Stimulated activated CD4-positive, alpha-beta T cell treated with anti-CD3 and anti-CD28 coated beads, TNF-alpha, amount 100 ng/mL, for 24 hours (primary cell): Measurements from ENCODE around the gene LIAS.
"Not testable (repeated sequence)": the region's sequence is repeated elsewhere in the genome, so short reads cannot be mapped to it uniquely, and the experiment has no call there.

Experiments
- DNase-seq, 3 experiments: peaks; one replicate each; pipeline ENCODE4 v3.0.0-alpha.2; 2020; ENCODE audit warnings: low read depth in 3 of 3

The LIAS gene

DNA sequence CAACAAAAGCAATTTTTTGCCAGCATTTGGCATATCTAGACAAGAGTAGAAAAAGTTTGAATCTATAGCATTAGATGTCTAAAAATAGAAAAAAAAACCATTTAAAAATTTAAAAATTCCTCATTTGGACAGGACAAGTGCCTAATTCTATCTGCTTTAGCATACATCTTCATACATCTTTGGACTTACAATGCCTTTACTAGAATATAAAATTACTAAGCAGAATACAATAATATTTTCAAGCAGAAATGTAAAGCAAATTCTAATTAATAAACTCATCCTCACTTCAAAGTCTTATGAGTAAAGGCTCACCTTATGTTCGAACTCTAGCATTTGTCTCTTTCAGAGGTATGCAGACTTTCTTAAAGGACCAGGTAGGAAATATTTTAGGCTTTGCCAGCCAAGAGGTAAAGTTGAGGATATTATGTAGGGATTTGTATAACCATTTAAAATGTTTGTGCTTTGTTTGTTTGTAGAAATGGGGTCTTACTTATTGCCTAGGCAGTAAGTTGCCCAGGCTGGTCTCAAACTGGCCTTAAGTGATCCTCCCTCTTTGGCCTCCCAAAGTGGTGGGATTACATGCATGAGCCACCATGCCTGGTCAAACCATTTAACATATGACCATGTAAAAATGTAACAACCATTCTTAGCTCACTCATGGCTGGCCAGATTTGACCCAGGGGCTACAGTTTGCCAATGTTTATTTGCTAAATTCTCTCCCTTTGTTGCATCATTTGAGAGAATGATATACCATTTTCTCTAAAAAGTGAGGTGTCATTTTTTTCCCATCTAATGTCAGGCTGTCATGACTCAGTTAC, 39.3 kb downstream of the LIAS start:
- DNase-seq: no peak

DNA sequence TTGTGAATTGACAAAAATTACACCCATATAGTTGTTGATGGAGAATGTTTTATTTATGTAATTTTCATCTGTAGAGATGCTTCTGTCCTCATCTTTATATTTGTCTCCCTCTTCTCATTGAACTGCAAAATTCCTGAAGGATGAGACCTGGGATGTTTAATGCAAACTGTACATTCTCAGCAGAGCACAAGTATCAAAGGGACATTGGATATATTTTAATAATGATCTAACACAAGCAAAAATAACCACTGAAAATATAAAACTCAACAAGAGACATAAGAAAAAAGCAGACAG, 39.8 kb downstream of the LIAS start:
- no peak for DNase-seq

DNA sequence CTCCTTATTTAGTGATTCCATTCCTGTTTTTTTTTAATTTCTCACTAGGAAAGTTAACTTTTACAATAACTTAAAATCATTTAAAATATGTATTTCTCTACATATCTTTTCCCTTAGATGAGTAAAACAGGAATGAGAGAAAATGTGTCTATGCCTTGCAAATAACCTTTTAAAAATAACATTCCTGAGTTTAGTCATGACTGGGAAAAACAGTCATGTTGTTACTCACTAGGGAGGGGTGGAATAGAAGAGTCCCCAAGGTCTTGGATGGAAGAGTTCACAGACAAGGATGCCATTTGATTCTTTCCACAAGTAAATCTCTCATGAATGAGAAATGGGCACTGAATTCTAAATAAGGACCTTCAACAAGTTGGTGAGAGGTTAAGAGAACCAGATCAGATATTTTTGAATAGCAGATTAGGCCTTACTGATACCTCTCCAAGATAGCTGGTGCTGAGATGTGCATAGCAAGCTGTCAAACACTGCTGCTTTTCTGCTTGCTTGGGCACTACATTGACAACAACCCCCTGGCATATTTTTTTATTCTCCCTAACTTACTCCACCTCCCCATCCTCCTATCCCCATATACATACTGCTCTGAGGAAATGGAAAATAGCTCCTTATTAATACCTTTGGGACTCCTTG, 43.3 kb downstream of the LIAS start:
- no peak for DNase-seq

DNA sequence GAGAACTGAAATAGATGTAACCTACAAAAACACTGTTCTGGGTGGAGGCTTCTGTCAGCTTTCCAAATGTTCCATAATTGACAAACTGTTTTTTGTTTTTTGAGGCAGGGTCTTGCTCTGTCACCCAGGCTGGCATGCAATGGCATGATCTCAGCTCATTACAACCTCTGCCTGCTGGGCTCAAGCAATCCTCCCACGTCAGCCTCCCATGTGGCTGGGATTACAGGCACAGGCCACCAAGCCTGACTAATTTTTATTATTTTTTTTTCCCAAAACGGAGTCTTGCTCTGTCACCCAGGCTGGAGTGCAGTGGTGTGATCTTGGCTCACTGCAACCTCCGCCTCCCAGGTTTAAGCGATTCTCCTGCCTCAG, 43.8 kb downstream of the LIAS start:
- DNase-seq: not testable (repeated sequence)

DNA sequence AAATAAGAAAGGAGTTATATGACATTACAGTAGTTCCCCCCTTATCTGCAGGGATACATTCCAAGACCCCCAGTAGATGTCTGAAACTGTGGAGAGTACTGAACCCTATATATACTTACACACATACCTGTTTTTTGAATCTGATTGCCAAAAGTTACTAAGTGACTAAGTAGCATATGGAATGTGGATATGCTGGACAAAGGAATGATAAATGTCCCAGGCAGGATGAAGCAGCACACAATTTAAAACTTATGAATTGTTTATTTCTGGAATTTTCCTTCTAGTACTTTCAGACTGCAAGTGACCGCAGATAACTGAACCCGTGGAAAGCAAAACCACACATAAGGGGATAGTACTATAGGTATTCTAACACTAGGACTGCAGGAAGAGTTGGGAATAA, 45.7 kb downstream of the LIAS start:
- DNase-seq: no peak

GRCh38 chr4:39505581-39505980, 46.7 kb downstream of the LIAS start:
- DNase-seq: no peak

DNA sequence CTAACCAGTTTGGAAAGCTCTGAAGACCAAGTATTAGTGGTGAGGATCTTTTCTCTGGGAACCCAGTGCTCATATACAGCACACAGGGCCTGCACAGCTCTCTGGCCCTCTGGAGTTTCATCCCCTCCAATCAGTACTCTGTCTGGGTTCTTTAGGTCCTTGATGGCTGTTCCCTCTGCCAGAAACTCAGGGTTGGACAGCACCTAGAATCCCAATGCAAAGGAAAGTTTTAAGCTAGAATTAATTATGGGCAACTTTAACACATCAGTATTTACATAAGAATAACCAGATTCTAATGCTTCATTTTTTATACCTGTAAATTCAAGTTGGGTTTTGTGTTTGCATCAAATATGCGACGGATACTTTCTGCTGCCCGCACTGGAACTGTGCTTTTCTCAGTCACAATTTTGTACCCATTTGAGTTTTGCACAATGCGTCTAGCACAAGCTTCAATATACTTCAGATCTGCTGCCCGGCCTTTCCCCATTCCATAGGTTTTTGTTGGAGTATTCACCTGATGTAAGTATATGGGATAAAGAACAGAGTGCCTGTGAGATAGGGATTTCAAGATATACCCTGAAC, 51.6 kb downstream of the LIAS start:
- DNase-seq: no peak

- not testable (repeated sequence) for DNase-seq
Observed at GRCh38 chr4:39514266-39514665, 55.4 kb downstream of the LIAS start.

GRCh38 chr4:39514888-39515401, 56.1 kb downstream of the LIAS start:
- no peak for DNase-seq

- not testable (repeated sequence) for DNase-seq
Observed at GRCh38 chr4:39515669-39516401, 57.0 kb downstream of the LIAS start.

- no peak for DNase-seq
Observed at GRCh38 chr4:39516407-39516966, 57.6 kb downstream of the LIAS start.

GRCh38 chr4:39518484-39518883, 59.6 kb downstream of the LIAS start:
- no peak for DNase-seq

DNA sequence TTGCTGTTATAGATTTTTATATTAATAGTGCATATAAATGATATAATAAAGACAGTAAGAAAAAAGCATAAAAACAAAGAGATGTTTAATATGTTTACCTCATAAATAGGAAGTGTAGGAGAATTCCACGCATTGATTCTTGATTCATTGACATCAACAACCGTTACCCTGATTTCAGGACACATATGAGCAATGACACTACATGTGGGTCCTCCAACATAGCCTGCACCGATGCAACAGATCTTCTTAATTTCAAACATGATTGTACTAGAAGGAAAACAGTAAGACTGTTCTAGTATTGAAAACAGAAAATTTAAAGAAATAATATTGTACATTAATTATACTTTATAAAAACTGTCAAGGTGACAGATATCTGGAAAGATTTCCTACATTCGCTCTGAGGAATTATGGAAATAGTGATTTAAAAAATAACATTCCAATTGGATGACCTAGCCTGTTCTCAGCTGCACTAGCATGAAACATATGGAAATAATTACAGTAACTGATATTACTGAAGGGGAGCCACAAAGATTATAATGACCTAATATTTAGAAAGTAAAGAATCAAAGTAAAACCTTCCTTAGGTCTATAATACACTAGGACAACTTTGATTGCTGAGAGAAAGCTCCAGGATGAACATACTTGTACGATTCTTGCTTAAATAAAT, 62.5 kb downstream of the LIAS start:
- DNase-seq: no peak

DNA sequence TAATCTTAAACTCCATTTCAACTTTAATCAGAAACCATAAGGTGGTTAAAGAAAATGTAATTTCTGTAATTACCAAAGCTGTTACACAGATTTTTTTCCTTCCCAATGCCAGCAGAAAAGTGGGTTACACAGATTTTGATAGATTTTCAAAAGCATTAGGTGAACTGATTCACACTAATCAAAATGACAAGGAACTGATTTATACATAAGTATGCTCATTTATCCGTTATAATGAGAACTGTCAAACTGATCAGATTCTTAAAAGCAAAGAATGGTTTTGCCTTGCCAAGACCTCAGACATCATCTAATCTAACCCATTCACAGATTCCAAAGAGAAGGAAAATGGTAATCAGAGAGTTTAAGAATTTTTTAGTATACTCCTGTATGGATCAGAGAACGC, 63.2 kb downstream of the LIAS start:
- DNase-seq: no peak

DNA sequence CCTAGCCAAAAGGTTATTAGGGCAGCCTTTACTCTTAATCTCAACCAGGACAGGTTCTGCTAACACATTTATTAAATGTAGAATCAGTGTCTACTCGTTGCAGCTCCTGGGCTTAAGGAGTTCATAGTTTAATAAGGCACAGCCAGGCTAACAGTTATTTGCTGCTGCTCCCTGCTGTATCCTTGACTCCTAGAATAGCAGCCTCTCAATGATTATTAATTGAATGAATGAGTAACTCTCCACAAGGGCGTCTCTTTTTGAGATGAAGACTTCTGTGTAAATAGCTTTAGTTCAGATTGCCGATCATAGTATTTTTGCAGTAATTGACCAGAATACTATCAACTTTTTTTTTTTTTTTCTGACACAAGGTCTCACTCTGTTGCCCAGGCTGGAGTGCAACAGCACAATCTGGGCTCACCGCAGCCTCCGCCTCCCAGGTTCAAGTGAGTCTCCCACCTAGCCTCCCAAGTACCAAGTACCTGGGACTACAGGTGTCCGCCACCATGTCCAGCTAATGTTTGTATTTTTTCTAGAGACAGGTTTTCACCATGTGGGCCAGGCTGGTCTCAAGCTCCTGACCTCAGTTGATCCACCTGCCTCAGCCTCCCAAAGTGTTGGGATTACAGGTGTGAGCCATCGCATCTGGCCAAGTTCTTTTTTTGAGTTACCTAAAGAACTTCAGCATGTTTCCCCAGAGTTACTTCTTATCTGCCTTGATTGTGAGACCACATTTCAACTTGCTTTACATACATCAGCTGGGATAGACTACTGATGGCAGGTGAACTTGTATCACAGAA, 65.5 kb downstream of the LIAS start:
- DNase-seq: no peak

GRCh38 chr4:39525822-39526690, 67.2 kb downstream of the LIAS start:
- no peak for DNase-seq

DNA sequence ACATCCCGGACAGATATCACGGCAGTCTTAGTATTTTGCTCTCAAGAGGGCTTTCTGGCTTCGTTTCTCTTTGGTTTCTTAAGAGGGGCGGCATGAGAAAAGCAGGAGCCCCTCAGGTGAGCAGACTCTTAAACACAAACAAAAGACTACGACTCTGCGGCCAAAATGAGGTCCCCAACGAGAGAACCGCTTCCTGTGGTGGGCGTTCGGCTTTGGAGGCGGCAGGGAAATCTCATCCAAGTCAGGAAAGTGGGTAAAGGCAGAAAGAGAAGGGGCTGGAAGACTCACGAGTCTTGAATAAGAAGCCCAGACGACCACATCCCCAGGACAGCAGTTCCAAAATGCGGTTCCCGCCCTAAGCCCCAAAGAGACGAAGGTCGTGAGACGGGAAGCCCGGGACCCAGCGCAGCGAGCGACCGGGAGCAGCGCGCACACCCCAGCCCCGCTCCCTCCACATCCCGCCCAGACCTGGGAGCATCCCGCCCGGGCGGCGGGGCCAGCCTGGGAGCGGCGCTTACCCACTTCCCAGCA, 68.0 kb downstream of the LIAS start:
- peak in 1 of 3 experiments; percentile 42 for DNase-seq

DNA sequence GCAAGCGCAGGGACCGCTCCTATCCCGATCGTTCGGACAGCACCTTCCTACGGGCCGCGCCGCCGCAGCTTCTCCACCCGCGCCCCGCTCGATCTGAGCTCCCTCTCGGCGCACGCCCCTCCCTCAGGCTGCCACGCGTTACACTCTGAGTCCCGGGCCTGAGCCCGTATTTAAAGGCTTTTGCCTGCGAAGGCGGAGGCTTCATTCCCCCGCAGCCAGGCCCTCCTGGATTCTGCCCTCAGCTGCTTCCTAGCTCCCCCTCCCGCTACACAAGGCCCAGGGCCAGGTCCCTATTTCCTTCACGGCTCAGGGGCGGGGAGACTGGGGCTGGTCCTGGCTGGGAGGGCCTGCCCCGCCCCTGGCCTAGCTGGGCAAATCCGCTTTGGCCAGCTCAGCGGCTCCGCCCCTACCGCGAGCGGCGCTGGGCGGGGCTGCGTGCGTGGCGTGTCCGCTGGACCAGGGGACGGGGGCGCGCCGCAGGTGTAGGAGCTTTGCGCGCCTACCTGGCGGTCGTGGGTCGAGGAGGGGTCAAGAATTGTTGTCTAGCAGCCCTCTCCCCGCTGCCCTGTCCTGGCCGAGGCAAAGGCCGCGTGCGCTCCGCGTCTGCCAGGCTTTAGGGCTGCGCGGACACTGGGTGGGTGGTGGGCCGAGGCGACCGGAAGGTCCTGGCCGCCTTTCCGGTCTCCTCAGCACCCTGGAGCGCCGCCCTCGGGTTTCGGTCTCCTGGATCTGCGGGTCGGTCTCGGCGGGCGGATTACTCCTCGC, 68.6 kb downstream of the LIAS start, which contains the start of gene UGDH:
TSS of gene UGDH (minus strand) at position 144 of the 765 bp plus-strand sequence. CDS start 5,927 bp downstream, outside the sequence.
- DNase-seq: peak; percentile 77 to 91 (median 81)
